ENCODE measurements around the gene TRAK1. TPM values are rescaled to one million over a fixed set of nuclear protein-coding genes. Genes with fewer than 3 reads are reported as not detected.

Gene TRAK1
- total RNA-seq, 1 donor from 2014 or later, result 49.6 TPM

DNA sequence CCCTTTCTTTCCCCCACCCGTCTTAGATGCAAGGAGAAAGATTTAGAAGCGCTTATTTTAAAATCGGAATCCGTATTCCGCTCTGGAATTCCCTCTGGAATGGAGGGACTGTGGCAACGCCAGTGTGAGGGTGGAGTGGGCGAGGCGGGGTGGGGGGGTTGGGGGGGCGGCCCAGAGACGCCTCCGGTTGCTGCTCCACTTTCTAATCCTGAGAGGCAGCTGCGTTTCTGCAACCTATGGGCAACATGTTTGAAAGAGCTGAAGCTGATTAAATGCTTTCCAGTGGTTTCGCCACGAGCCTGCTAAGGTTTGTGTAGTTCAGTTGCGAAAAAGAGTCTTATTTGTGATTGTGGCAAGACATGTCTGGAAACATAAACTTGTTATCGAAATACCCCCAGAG is 174.9 kb downstream of the TRAK1 start, which contains the start of gene CCK:
Gene CCK (minus strand): TSS at position 101 of the 400 bp plus-strand sequence. CDS start 2,555 bp downstream, outside the sequence.
- Histone ChIP-seq H3K4me3 (no peak within 1 kb of the TSS), H3K27ac (no peak within 1 kb of the TSS), H3K27me3 (peaks cover 48% of the 10 kb centered on the region), H3K9me3 (no peaks in the 10 kb centered on the region), H3K4me1 (peaks cover 15% of the 10 kb centered on the region), H3K36me3 (no peaks in the 10 kb centered on the region)
- no peak for ATAC-seq
- DNase-seq, result no peak
- intact Hi-C loops (cut with DNase I), result no loop called here
- no peak for TF ChIP-seq CTCF (IDR thresholded peaks at IDR 0.05)

GRCh38 chr3:42267878-42268277 is 176.7 kb downstream of the TRAK1 start:
- peaks cover 15% of the 10 kb centered on the region for H3K4me1 ChIP-seq
- no peak overlapping the region for H3K27ac ChIP-seq
- H3K36me3 ChIP-seq, result no peaks in the 10 kb centered on the region
- DNase-seq, result no peak
- intact Hi-C loops (cut with DNase I), result no loop called here
- H3K27me3 ChIP-seq, result peaks cover 31% of the 10 kb centered on the region
- ATAC-seq, result no peak
- H3K4me3 ChIP-seq, result no peak overlapping the region
- H3K9me3 ChIP-seq, result no peaks in the 10 kb centered on the region
- no peak for TF ChIP-seq CTCF (IDR thresholded peaks at IDR 0.05)

DNA sequence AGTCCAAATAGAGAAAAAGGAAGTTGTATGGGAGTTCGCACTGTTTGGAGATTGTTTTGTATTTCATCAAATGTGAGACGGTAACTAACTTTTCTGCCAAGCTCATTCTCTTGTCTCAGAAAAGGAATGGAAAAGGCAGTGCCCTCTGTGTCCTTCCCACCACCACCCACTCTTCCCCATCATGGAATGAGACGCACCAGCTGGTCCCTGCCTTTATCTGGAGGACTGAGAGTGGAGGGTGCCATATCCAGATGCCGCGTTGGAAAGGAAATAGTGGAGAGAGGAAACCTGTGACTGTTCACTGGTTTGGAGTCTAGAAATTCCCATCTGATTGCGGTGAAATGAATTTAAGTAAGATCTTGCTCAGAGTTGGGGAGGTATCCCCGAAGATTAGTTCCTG is 178.5 kb downstream of the TRAK1 start:
- Histone ChIP-seq H3K27ac (no peak overlapping the region), H3K36me3 (no peaks in the 10 kb centered on the region), H3K4me3 (no peak overlapping the region), H3K9me3 (no peaks in the 10 kb centered on the region), H3K4me1 (no peaks in the 10 kb centered on the region), H3K27me3 (peaks cover 14% of the 10 kb centered on the region)
- TF ChIP-seq CTCF (IDR thresholded peaks at IDR 0.05), result no peak
- intact Hi-C loops (cut with DNase I), result no loop called here
- DNase-seq (no peak), ATAC-seq (no peak)

GRCh38 chr3:42270561-42270960 is 179.4 kb downstream of the TRAK1 start:
- ATAC-seq (no peak), DNase-seq (no peak)

GRCh38 chr3:42271786-42272185 is 180.6 kb downstream of the TRAK1 start:
- ATAC-seq, result no peak
- H3K4me1 ChIP-seq, result no peaks in the 10 kb centered on the region
- H3K36me3 ChIP-seq, result no peaks in the 10 kb centered on the region
- H3K4me3 ChIP-seq, result no peak overlapping the region
- no peaks in the 10 kb centered on the region for H3K27me3 ChIP-seq
- DNase-seq, result no peak
- TF ChIP-seq CTCF (IDR thresholded peaks at IDR 0.05), result no peak
- H3K27ac ChIP-seq, result no peak overlapping the region
- intact Hi-C loops (cut with DNase I), result no loop called here
- H3K9me3 ChIP-seq, result no peaks in the 10 kb centered on the region

More at GRCh38 chr3:42270561-42270960, 179.4 kb downstream of the TRAK1 start:
- Histone ChIP-seq H3K4me1 (no peaks in the 10 kb centered on the region), H3K4me3 (no peak overlapping the region), H3K36me3 (no peaks in the 10 kb centered on the region), H3K27me3 (peaks cover 4% of the 10 kb centered on the region), H3K9me3 (no peaks in the 10 kb centered on the region), H3K27ac (no peak overlapping the region)
- no peak for TF ChIP-seq CTCF (IDR thresholded peaks at IDR 0.05)
- intact Hi-C loops (cut with DNase I), result no loop called here

DNA sequence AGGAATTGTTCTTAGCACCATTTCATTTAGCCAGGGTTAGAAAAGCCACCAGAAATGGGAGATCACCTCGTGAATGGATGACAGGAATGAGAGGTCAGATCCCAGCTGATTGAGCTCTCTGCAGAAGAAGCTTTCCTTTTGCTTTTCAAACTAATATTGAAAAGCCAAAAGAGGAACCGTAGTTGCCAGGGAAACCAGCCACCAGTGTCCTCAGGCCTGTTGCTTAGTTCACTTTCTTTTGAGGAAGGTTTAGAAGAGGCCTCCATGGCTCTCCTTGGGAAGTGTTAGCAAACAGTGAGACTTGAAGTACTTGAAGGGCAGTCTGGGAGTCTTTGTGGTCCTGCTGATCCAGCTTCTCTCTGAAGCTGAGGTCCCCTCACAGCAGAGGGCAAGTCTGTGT is 182.2 kb downstream of the TRAK1 start:
- no peaks in the 10 kb centered on the region for H3K9me3 ChIP-seq
- intact Hi-C loops (cut with DNase I), result no loop called here
- no peaks in the 10 kb centered on the region for H3K27me3 ChIP-seq
- ATAC-seq (no peak), DNase-seq (no peak)
- H3K36me3 ChIP-seq, result no peaks in the 10 kb centered on the region
- no peak overlapping the region for H3K27ac ChIP-seq
- H3K4me1 ChIP-seq, result no peaks in the 10 kb centered on the region
- H3K4me3 ChIP-seq, result no peak overlapping the region
- no peak for TF ChIP-seq CTCF (IDR thresholded peaks at IDR 0.05)

Measured in upper lobe of right lung (tissue), 1 donor.